Measurements from ENCODE around the gene ABHD1.

DNA sequence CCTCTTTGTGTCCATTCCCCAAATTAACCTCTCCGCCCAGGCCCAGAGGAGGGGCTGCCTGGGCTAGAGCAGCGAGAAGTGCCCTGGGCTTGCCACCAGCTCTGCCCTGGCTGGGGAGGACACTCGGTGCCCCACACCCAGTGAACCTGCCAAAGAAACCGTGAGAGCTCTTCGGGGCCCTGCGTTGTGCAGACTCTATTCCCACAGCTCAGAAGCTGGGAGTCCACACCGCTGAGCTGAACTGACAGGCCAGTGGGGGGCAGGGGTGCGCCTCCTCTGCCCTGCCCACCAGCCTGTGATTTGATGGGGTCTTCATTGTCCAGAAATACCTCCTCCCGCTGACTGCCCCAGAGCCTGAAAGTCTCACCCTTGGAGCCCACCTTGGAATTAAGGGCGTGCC is 23.6 kb upstream of the ABHD1 start:
- TF ChIP-seq, protein P1, sequence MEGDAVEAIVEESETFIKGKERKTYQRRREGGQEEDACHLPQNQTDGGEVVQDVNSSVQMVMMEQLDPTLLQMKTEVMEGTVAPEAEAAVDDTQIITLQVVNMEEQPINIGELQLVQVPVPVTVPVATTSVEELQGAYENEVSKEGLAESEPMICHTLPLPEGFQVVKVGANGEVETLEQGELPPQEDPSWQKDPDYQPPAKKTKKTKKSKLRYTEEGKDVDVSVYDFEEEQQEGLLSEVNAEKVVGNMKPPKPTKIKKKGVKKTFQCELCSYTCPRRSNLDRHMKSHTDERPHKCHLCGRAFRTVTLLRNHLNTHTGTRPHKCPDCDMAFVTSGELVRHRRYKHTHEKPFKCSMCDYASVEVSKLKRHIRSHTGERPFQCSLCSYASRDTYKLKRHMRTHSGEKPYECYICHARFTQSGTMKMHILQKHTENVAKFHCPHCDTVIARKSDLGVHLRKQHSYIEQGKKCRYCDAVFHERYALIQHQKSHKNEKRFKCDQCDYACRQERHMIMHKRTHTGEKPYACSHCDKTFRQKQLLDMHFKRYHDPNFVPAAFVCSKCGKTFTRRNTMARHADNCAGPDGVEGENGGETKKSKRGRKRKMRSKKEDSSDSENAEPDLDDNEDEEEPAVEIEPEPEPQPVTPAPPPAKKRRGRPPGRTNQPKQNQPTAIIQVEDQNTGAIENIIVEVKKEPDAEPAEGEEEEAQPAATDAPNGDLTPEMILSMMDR (IDR thresholded peaks at IDR 0.05; ENCODE audit: poor library complexity, severe bottlenecking): no peak
- no peak for TF ChIP-seq MXI1 (conservative IDR thresholded peaks at IDR 0.05; ENCODE audit: poor library complexity, severe bottlenecking)
- no peak for TF ChIP-seq EZH2 (IDR thresholded peaks at IDR 0.05; ENCODE audit: borderline replicate concordance, insufficient read depth, low read length, poor library complexity, severe bottlenecking)
- no peak for TF ChIP-seq POLR2AphosphoS5 (IDR thresholded peaks at IDR 0.05)
- no peak for TF ChIP-seq RAD21 (conservative IDR thresholded peaks at IDR 0.05)
- no peak for TF ChIP-seq TAF1 (IDR thresholded peaks at IDR 0.05; ENCODE audit: low read depth)

All from neural cell (in vitro differentiated cells).